Activated CD8-positive, alpha-beta memory T cell treated with anti-CD3 and anti-CD28 coated beads for 36 hours (primary cell): ENCODE measurements around the gene IRAK1BP1. TPM values are rescaled to one million over a fixed set of nuclear protein-coding genes. Genes with fewer than 3 reads are reported as not detected.

Experiments used
- total RNA-seq, 2 experiments: library from RNA; stranded (reverse); gene quantifications; one replicate each; pipeline ENCODE4 v1.2.3, GENCODE V29; 2021

The IRAK1BP1 gene
- total RNA-seq, 2 experiments from 2014 or later: 2.6 to 3.0 TPM

Other genes with a start within 250 kb of the IRAK1BP1 start
- gene PHIP, start 210.7 kb downstream of the IRAK1BP1 start, total RNA-seq: 10 to 100 TPM; 24.5 to 25.1 TPM